NOMO-1 treated with DMSO at 0.1 percent for 48 hours (cell line): Measurements from ENCODE around the gene TUBB3.
A peak's percentile ranks its signal among the peaks of the same experiment; 100 is the strongest.
"Not testable (repeated sequence)": the region's sequence is repeated elsewhere in the genome, so short reads cannot be mapped to it uniquely, and the experiment has no call there.

Experiments
- DNase-seq: peaks from one replicate; lab custom pipeline; 2025; ENCODE audit not compliant: unreplicated experiment; lab: John Stamatoyannopoulos, UW

The TUBB3 gene

GRCh38 chr16:89917773-89918452 lies 5.2 kb upstream of the TUBB3 start:
- peak; percentile 75 for DNase-seq

GRCh38 chr16:89918453-89919347 lies 4.4 kb upstream of the TUBB3 start, which contains the start of gene MC1R:
TSS of gene MC1R (plus strand) at chr16:89918862. CDS start at chr16:89919259, 397 bp downstream.
- no peak for DNase-seq

DNA sequence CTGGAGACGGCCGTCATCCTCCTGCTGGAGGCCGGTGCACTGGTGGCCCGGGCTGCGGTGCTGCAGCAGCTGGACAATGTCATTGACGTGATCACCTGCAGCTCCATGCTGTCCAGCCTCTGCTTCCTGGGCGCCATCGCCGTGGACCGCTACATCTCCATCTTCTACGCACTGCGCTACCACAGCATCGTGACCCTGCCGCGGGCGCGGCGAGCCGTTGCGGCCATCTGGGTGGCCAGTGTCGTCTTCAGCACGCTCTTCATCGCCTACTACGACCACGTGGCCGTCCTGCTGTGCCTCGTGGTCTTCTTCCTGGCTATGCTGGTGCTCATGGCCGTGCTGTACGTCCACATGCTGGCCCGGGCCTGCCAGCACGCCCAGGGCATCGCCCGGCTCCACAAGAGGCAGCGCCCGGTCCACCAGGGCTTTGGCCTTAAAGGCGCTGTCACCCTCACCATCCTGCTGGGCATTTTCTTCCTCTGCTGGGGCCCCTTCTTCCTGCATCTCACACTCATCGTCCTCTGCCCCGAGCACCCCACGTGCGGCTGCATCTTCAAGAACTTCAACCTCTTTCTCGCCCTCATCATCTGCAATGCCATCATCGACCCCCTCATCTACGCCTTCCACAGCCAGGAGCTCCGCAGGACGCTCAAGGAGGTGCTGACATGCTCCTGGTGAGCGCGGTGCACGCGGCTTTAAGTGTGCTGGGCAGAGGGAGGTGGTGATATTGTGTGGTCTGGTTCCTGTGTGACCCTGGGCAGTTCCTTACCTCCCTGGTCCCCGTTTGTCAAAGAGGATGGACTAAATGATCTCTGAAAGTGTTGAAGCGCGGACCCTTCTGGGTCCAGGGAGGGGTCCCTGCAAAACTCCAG lies 3.4 kb upstream of the TUBB3 start:
- DNase-seq, result no peak

GRCh38 chr16:89920723-89921122 lies 2.4 kb upstream of the TUBB3 start:
- DNase-seq, result no peak

DNA sequence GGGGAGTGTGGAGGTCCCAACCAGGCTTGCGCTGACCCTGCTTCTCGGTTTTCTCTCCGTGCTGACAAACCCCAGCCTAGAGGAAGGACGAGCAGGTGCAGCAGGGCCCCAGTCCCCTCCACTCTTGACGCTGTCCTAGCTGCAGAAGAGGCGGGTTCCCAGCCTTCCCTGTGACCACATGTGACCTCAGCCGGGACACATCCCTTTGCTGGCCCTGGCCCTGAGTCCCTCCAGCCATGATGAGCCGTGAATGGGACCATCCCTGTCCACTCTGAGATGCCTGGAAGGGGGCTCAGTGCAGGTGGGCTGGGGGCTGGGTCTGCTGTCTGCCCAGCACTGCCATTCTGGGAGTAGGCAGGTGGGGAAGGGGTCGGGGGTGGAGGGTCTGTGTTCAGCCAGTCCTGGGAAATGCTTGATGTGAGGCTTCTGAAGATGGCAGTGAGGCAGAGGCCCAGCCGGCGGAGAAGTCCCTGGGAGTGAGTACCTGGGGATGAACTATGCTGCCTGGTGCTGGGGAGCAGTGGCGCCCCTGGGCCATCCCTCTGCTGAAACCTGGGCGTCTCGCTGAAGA lies 1.9 kb upstream of the TUBB3 start:
- DNase-seq, result no peak

DNA sequence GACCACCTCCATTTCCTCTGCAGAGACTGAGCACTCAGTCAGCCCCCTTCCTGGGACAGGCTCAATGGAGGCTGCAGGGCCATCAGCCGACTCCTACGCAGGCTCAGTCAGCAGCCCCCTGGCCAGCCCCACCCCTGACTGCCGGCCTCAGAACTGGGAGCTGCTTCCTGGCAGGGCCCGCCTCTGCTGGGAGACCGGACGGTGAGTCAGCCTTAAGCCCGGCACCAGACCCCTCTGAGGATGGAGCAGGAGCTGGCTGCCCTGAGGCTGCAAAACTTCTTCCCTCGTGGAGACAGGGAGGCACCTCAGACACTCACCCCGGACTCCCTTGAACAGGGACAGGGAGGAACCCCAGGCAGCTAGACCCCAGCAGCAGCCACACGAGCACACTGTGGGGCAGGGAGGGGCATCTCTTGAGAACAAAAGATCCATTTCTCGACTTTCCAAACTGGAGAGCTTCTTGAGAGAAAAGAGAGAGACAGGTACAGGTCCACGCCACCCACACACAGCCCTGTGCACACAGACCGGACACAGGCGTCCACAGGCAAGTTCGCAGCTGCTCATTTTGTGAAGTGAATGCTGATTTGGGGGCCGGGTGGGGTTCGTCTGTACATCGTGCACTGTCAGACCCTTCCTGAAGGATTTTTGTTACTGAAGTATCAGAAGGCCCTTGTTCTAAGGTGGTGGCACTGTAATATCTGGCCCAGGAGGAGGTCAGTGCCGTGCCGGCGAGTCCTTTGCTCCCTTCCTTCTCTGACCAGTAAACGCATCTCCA lies 1.3 kb upstream of the TUBB3 start:
- DNase-seq, result no peak

- peak; percentile 31 for DNase-seq
Observed at GRCh38 chr16:89922477-89922883, 662 bp upstream of the TUBB3 start.

GRCh38 chr16:89923640-89924296 lies 626 bp downstream of the TUBB3 start:
- DNase-seq, result no peak

GRCh38 chr16:89924297-89924924 lies 1.3 kb downstream of the TUBB3 start:
- DNase-seq, result peak; percentile 49

- no peak for DNase-seq
Observed at GRCh38 chr16:89924925-89925307, 1.8 kb downstream of the TUBB3 start.

DNA sequence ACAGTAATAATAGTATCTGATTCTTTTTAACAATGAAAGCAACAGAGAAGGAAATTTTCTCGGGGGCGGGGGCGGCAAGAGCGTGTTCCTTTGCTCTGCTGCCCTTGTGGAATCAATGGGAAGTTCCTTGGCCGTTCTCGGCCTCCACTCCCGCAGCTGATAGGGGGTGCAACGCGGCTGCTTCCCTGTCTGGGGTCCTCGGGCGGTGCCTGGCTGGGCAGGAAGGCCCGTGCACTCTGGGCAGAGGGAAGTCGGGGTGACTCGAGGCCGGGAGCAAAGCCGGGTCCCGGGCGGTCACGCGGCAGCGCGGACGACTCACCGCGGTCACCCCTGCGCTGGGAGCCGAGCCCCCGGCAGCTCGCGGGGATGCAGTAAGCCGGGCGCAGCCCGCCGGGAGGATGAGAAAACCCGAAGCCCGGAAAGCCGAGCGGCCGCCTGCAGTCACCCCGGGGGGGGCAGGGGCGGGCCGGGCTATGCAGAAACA lies 2.5 kb downstream of the TUBB3 start:
- no peak for DNase-seq

- DNase-seq, result no peak
Observed at GRCh38 chr16:89931305-89931896, 8.3 kb downstream of the TUBB3 start.

- no peak for DNase-seq
Observed at GRCh38 chr16:89931964-89932363, 8.8 kb downstream of the TUBB3 start.

- DNase-seq, result not testable (repeated sequence)
Observed at GRCh38 chr16:89934019-89934418, 10.9 kb downstream of the TUBB3 start.

- DNase-seq, result no peak
Observed at GRCh38 chr16:89934611-89935553, 11.7 kb downstream of the TUBB3 start.

DNA sequence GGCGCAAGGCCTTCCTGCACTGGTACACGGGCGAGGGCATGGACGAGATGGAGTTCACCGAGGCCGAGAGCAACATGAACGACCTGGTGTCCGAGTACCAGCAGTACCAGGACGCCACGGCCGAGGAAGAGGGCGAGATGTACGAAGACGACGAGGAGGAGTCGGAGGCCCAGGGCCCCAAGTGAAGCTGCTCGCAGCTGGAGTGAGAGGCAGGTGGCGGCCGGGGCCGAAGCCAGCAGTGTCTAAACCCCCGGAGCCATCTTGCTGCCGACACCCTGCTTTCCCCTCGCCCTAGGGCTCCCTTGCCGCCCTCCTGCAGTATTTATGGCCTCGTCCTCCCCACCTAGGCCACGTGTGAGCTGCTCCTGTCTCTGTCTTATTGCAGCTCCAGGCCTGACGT lies 12.5 kb downstream of the TUBB3 start:
- DNase-seq, result not testable (repeated sequence)

DNA sequence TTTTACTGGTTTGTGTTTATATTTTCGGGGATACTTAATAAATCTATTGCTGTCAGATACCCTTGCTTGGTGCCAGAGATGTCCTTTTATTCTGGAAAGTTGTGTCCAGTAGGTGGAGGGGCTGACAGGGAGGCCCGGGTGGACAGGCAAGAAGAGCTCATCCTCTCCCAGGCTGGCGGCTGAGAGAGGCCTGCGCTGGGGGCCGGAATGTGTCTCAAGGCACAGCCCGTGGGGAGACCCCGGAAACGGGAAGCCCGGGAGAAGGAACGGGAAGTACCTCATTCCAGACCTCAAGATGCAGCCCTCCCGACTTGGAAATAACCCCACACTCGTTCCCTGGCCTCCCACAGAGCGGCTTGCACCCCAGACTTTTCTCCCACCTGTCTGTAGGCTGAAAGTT lies 12.9 kb downstream of the TUBB3 start:
- no peak for DNase-seq

GRCh38 chr16:89936508-89936907 lies 13.4 kb downstream of the TUBB3 start:
- no peak for DNase-seq
